Lung (tissue), 12 donors: ENCODE data around the gene MTPN. TPM values are rescaled to one million over a fixed set of nuclear protein-coding genes. Genes with fewer than 3 reads are reported as not detected.

Source experiments
- ATAC-seq: fragments of 200-7000 bp; cut with Tn5 transposase; one replicate; pipeline ENCODE4 v1.9.1; 2020; ENCODE audit warnings: moderate number of reproducible peaks; ENCODE audit not compliant: insufficient read depth, low FRiP score
- DNase-seq, 3 donors: peaks; one replicate each; pipeline ENCODE4 v3.0.0-alpha.2; 2013 to 2017
- H3K27ac ChIP-seq, 2 donors: one replicate each; pipeline ENCODE4 v1.5.1; 2013; ENCODE audit warnings: mild to moderate bottlenecking in 2 of 2, moderate library complexity in 2 of 2, control low read depth in 1 of 2, inconsistent platforms in 1 of 2, low read depth in 1 of 2, low read length in 1 of 2
- H3K27me3 ChIP-seq, 3 donors: one replicate each; pipeline ENCODE4 v1.5.1; 2013; ENCODE audit warnings: low read length in 2 of 3; ENCODE audit not compliant: control insufficient read depth in 3 of 3, insufficient read depth in 3 of 3
- H3K36me3 ChIP-seq, 4 donors: one replicate each; pipeline ENCODE4 v1.5.1; 2013; ENCODE audit warnings: low read length in 4 of 4, mild to moderate bottlenecking in 1 of 4, moderate library complexity in 1 of 4; ENCODE audit not compliant: control insufficient read depth in 4 of 4, insufficient read depth in 4 of 4
- H3K4me1 ChIP-seq, 5 donors: one replicate each; pipeline ENCODE4 v1.5.1; 2013; ENCODE audit warnings: low read length in 5 of 5, mild to moderate bottlenecking in 2 of 5, moderate library complexity in 1 of 5; ENCODE audit not compliant: control insufficient read depth in 5 of 5, insufficient read depth in 5 of 5
- H3K4me3 ChIP-seq: one replicate; pipeline ENCODE4 v1.5.1; 2013; ENCODE audit warnings: mild to moderate bottlenecking, control low read depth, moderate library complexity
- H3K9ac ChIP-seq, 2 donors: one replicate each; pipeline ENCODE4 v1.5.1; 2013; ENCODE audit warnings: low read length in 2 of 2, control low read depth in 1 of 2; ENCODE audit not compliant: insufficient read depth in 1 of 2
- H3K9me3 ChIP-seq, 4 donors: one replicate each; pipeline ENCODE4 v1.5.1; 2013; ENCODE audit warnings: low read length in 3 of 4, mild to moderate bottlenecking in 1 of 4, moderate library complexity in 1 of 4; ENCODE audit not compliant: control insufficient read depth in 4 of 4, insufficient read depth in 3 of 4
- CTCF ChIP-seq: IDR thresholded peaks from 2 replicates; pipeline ENCODE4 v1.5.1; 2012; ENCODE audit warnings: mild to moderate bottlenecking; ENCODE audit errors: control extremely low read depth, extremely low read depth
- WGBS, 2 donors: extraction: QIAGEN DNeasy Blood & Tissue Kit; methylation state at CpG; one replicate each; pipeline ENCODE4 v1.1.7; 2013; 5-methylcytosine and 5-hydroxymethylcytosine counted together
- polyA plus RNA-seq, 2 donors: library from polyadenylated mRNA; stranded (reverse); fragments of 200-250 nt; gene quantifications; one replicate each; pipeline ENCODE4 v1.2.1, GENCODE V29; 2013
- total RNA-seq, 2 donors: library from RNA; depleted of rRNA in 1 of 2; stranded (reverse); fragments of >200 nt in 1 of 2; gene quantifications; one replicate each; pipeline ENCODE4 v1.2.1, GENCODE V29; 2014 to 2021
- donor health status: control.
- donor health status: control.
- donor health status: Bipolar disorder and iron deficiency.
- donor health status: healthy.
- donor health status: DM: yes; HTN: yes; CAD: no.

The MTPN gene
- total and polyA plus RNA-seq, 4 donors: 32.9 to 116 (median 105) TPM

- H3K4me1 ChIP-seq: peaks cover 0 to 2% (median 0%) of the 10 kb centered on the region in 5 donors
- no peak for ATAC-seq
- H3K9ac ChIP-seq: no peak overlapping the region
- WGBS, 2 donors: 40 to 60% methylated on average over 7 of the region's 7 CpGs
- H3K4me3 ChIP-seq: no peak overlapping the region
- H3K27me3 ChIP-seq: no peaks in the 10 kb centered on the region
- TF ChIP-seq CTCF: no peak
- peaks cover 0 to 2% (median 0%) of the 10 kb centered on the region in 4 donors for H3K36me3 ChIP-seq
- H3K27ac ChIP-seq: no peak overlapping the region
- DNase-seq: no peak
- H3K9me3 ChIP-seq: no peaks in the 10 kb centered on the region
Observed at GRCh38 chr7:135917721-135918120, 59.4 kb downstream of the MTPN start.

- DNase-seq: no peak
- H3K9ac ChIP-seq: no peak overlapping the region
- no peaks in the 10 kb centered on the region for H3K36me3 ChIP-seq
- H3K27me3 ChIP-seq: no peaks in the 10 kb centered on the region
- peaks cover 0 to 13% (median 2%) of the 10 kb centered on the region in 5 donors for H3K4me1 ChIP-seq
- no peak for ATAC-seq
- peak overlapping the region in 1 of 2 donors; percentile 39 for H3K27ac ChIP-seq
- TF ChIP-seq CTCF: no peak
- H3K4me3 ChIP-seq: no peak overlapping the region
- no peaks in the 10 kb centered on the region for H3K9me3 ChIP-seq
Observed at GRCh38 chr7:135914346-135914745, 62.8 kb downstream of the MTPN start.

GRCh38 chr7:135913404-135913803, 63.8 kb downstream of the MTPN start:
- Histone ChIP-seq H3K27ac (no peak overlapping the region), H3K9me3 (no peaks in the 10 kb centered on the region), H3K36me3 (no peaks in the 10 kb centered on the region), H3K4me1 (peaks cover 0 to 13% (median 2%) of the 10 kb centered on the region in 5 donors), H3K9ac (no peak overlapping the region), H3K27me3 (no peaks in the 10 kb centered on the region), H3K4me3 (no peak overlapping the region)
- 34 to 69% methylated on average over 2 of the region's 2 CpGs for WGBS, 2 donors
- ATAC-seq (no peak), DNase-seq (no peak)
- TF ChIP-seq CTCF: no peak

- peaks cover 0 to 13% (median 0%) of the 10 kb centered on the region in 5 donors for H3K4me1 ChIP-seq
- no peaks in the 10 kb centered on the region for H3K9me3 ChIP-seq
- TF ChIP-seq CTCF: no peak
- H3K4me3 ChIP-seq: no peak overlapping the region
- WGBS, 2 donors: 85 to 87% methylated on average over 3 of the region's 3 CpGs
- no peak overlapping the region for H3K27ac ChIP-seq
- ATAC-seq (no peak), DNase-seq (peak; percentile 83 to 92 (median 89))
- no peaks in the 10 kb centered on the region for H3K27me3 ChIP-seq
- no peaks in the 10 kb centered on the region for H3K36me3 ChIP-seq
- no peak overlapping the region for H3K9ac ChIP-seq
Observed at GRCh38 chr7:135911099-135911498, 66.1 kb downstream of the MTPN start.
